Loucy (cell line): Measurements from ENCODE around the gene ANTXR2.

Experiments
- H2AFZ ChIP-seq: fragments of 200-600 bp; sonication (generic); 2 replicates; pipeline ENCODE4 v1.6.0; 2016; ENCODE audit warnings: antibody characterized with exemption, mild to moderate bottlenecking, low read length, moderate library complexity
- H3F3A ChIP-seq: fragments of 200-600 bp; 2 replicates; pipeline ENCODE4 v1.6.0; 2016; ENCODE audit warnings: antibody characterized with exemption, low read depth, mild to moderate bottlenecking
- H3K27me3 ChIP-seq: fragments of 200-600 bp; sonication (generic); 2 replicates; pipeline ENCODE4 v1.6.1; 2014; ENCODE audit warnings: low read length, mild to moderate bottlenecking; ENCODE audit not compliant: insufficient read depth, poor library complexity, severe bottlenecking
- H3K36me3 ChIP-seq: fragments of 200-600 bp; sonication (generic); 2 replicates; pipeline ENCODE4 v1.6.1; 2016; ENCODE audit warnings: low read length; ENCODE audit not compliant: insufficient read depth
- H3K4me1 ChIP-seq: fragments of 200-600 bp; sonication (generic); 2 replicates; pipeline ENCODE4 v1.5.1; 2014; ENCODE audit warnings: low read length, mild to moderate bottlenecking; ENCODE audit not compliant: insufficient read depth, poor library complexity, severe bottlenecking
- H3K4me2 ChIP-seq: fragments of 200-600 bp; sonication (generic); 2 replicates; pipeline ENCODE4 v1.6.0; 2014; ENCODE audit warnings: antibody characterized with exemption, low read length, low read depth, mild to moderate bottlenecking; ENCODE audit not compliant: poor library complexity, severe bottlenecking
- H3K4me3 ChIP-seq: fragments of 200-600 bp; sonication (generic); 2 replicates; pipeline ENCODE4 v1.5.1; 2014; ENCODE audit warnings: low read length, mild to moderate bottlenecking, mixed read lengths; ENCODE audit not compliant: poor library complexity, severe bottlenecking
- H3K79me2 ChIP-seq: fragments of 200-600 bp; sonication (generic); 2 replicates; pipeline ENCODE4 v1.6.1; 2014; ENCODE audit warnings: low read length; ENCODE audit not compliant: insufficient read depth
- H3K9ac ChIP-seq: fragments of 200-600 bp; sonication (generic); 2 replicates; pipeline ENCODE4 v1.6.0; 2014; ENCODE audit warnings: mild to moderate bottlenecking, low read depth, low read length, moderate library complexity; ENCODE audit not compliant: poor library complexity, severe bottlenecking
- H3K9me2 ChIP-seq: fragments of 200-600 bp; sonication (generic); replicated peaks from 2 replicates; pipeline ENCODE4 v1.6.1; 2016; ENCODE audit warnings: low read depth, low read length, mixed read lengths
- H3K9me3 ChIP-seq: fragments of 200-600 bp; sonication (generic); 2 replicates; pipeline ENCODE4 v1.6.1; 2014; ENCODE audit warnings: mild to moderate bottlenecking, antibody characterized with exemption, low read length, low read depth; ENCODE audit not compliant: insufficient read depth
- H4K20me1 ChIP-seq: fragments of 200-600 bp; sonication (generic); 2 replicates; pipeline ENCODE4 v1.6.0; 2014; ENCODE audit warnings: antibody characterized with exemption, low read length, mild to moderate bottlenecking; ENCODE audit not compliant: insufficient read depth, poor library complexity, severe bottlenecking
- EZH2phosphoT487 ChIP-seq: fragments of 200-600 bp; IDR thresholded peaks from 2 replicates; pipeline ENCODE4 v1.6.1; 2018; ENCODE audit warnings: antibody characterized with exemption, mild to moderate bottlenecking, moderate library complexity, borderline replicate concordance
- TF ChIP-seq, protein P1 (sequence below): fragments of 200-600 bp; sonication (generic); conservative IDR thresholded peaks from 2 replicates; pipeline ENCODE4 v1.5.1; 2014; ENCODE audit warnings: mild to moderate bottlenecking, antibody characterized with exemption, low read length

The ANTXR2 gene

GRCh38 chr4:79886557-79886956 is 186.5 kb downstream of the ANTXR2 start:
- Histone ChIP-seq H3K79me2 (no peaks in the 10 kb centered on the region), H3K4me3 (no peak overlapping the region), H4K20me1 (no peaks in the 10 kb centered on the region), H3K27me3 (no peaks in the 10 kb centered on the region), H3K4me2 (no peak overlapping the region), H2AFZ (no peak overlapping the region), H3K36me3 (no peaks in the 10 kb centered on the region), H3K9me3 (no peaks in the 10 kb centered on the region), H3F3A (no peaks in the 10 kb centered on the region), H3K4me1 (peaks cover 27% of the 10 kb centered on the region), H3K9ac (no peak overlapping the region), H3K9me2 (no peaks in the 10 kb centered on the region)
- TF ChIP-seq EZH2phosphoT487, result no peak
- TF ChIP-seq, protein P1, sequence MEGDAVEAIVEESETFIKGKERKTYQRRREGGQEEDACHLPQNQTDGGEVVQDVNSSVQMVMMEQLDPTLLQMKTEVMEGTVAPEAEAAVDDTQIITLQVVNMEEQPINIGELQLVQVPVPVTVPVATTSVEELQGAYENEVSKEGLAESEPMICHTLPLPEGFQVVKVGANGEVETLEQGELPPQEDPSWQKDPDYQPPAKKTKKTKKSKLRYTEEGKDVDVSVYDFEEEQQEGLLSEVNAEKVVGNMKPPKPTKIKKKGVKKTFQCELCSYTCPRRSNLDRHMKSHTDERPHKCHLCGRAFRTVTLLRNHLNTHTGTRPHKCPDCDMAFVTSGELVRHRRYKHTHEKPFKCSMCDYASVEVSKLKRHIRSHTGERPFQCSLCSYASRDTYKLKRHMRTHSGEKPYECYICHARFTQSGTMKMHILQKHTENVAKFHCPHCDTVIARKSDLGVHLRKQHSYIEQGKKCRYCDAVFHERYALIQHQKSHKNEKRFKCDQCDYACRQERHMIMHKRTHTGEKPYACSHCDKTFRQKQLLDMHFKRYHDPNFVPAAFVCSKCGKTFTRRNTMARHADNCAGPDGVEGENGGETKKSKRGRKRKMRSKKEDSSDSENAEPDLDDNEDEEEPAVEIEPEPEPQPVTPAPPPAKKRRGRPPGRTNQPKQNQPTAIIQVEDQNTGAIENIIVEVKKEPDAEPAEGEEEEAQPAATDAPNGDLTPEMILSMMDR, result no peak

- Histone ChIP-seq H3F3A (no peaks in the 10 kb centered on the region), H3K4me2 (no peak overlapping the region), H3K9me2 (no peaks in the 10 kb centered on the region), H4K20me1 (no peaks in the 10 kb centered on the region), H3K9me3 (no peaks in the 10 kb centered on the region), H2AFZ (no peak overlapping the region), H3K4me3 (no peak overlapping the region), H3K9ac (no peak overlapping the region), H3K36me3 (no peaks in the 10 kb centered on the region), H3K27me3 (no peaks in the 10 kb centered on the region), H3K4me1 (peaks cover 27% of the 10 kb centered on the region), H3K79me2 (no peaks in the 10 kb centered on the region)
- TF ChIP-seq EZH2phosphoT487, result no peak
- TF ChIP-seq, protein P1, result no peak
Measured at GRCh38 chr4:79886021-79886420, 187.0 kb downstream of the ANTXR2 start.

GRCh38 chr4:79883290-79883689 is 189.7 kb downstream of the ANTXR2 start:
- no peak overlapping the region for H3K4me3 ChIP-seq
- no peaks in the 10 kb centered on the region for H3F3A ChIP-seq
- H3K9ac ChIP-seq, result no peak overlapping the region
- H3K36me3 ChIP-seq, result no peaks in the 10 kb centered on the region
- no peaks in the 10 kb centered on the region for H4K20me1 ChIP-seq
- no peak for TF ChIP-seq EZH2phosphoT487
- TF ChIP-seq, protein P1, result no peak
- no peak overlapping the region for H3K4me2 ChIP-seq
- no peak overlapping the region for H2AFZ ChIP-seq
- peaks cover 27% of the 10 kb centered on the region for H3K4me1 ChIP-seq
- H3K9me2 ChIP-seq, result no peaks in the 10 kb centered on the region
- no peaks in the 10 kb centered on the region for H3K79me2 ChIP-seq
- H3K27me3 ChIP-seq, result no peaks in the 10 kb centered on the region
- peaks cover 2% of the 10 kb centered on the region; the same call in 1 of the 2 replicates for H3K9me3 ChIP-seq
